Body of pancreas (tissue), 4 donors: ENCODE measurements around the gene ORC2. TPM values are rescaled to one million over a fixed set of nuclear protein-coding genes. Genes with fewer than 3 reads are reported as not detected.
"Not testable (repeated sequence)": the region's sequence is repeated elsewhere in the genome, so short reads cannot be mapped to it uniquely, and the experiment has no call there.

Experiments
- ATAC-seq: fragments of 150-250 bp; one replicate; pipeline ENCODE4 v1.9.1; 2016
- DNase-seq, 4 donors: peaks; one replicate each; pipeline ENCODE4 v3.0.0-alpha.2; 2019
- H3K27ac ChIP-seq, 4 donors: fragments of 200-600 bp; sonication (generic); 1 replicate in 3 of 4; 2 replicates in 1 of 4; pipeline versions ENCODE4 v1.5.1 to v1.6.1; 2016 to 2019; ENCODE audit warnings: mild to moderate bottlenecking in 1 of 4, mixed read lengths in 1 of 4, moderate library complexity in 1 of 4
- H3K27me3 ChIP-seq, 2 donors: fragments of 200-600 bp; sonication (generic); one replicate each; pipeline ENCODE4 v1.6.0; 2016; ENCODE audit warnings: mild to moderate bottlenecking in 1 of 2
- H3K36me3 ChIP-seq, 2 donors: fragments of 200-600 bp; sonication (generic); replicated peaks in 1 of 2; 2 replicates each; pipeline ENCODE4 v1.5.1; 2016; ENCODE audit warnings: low read depth in 2 of 2; ENCODE audit not compliant: insufficient read depth in 1 of 2
- H3K4me1 ChIP-seq: fragments of 200-600 bp; sonication (generic); one replicate; pipeline ENCODE4 v1.6.0; 2016
- H3K4me3 ChIP-seq, 2 donors: fragments of 200-600 bp; sonication (generic); 1 replicate in 1 of 2; 2 replicates in 1 of 2; pipeline ENCODE4 v1.5.1; 2016 to 2019
- H3K9me3 ChIP-seq, 3 donors: fragments of 200-600 bp; sonication (generic); 1 replicate in 2 of 3; 2 replicates in 1 of 3; pipeline ENCODE4 v1.5.1; 2016
- POLR2A ChIP-seq, 3 donors: fragments of 450-650 bp; IDR thresholded peaks; one replicate each; pipeline ENCODE4 v1.6.1; 2016; ENCODE audit warnings: antibody characterized with exemption in 3 of 3, mild to moderate bottlenecking in 2 of 3
- WGBS, 2 donors: methylation state at CpG; one replicate each; pipeline ENCODE4 v1.1.5; 2017; 5-methylcytosine and 5-hydroxymethylcytosine counted together
- intact Hi-C: fragments of 100-400 bp; cut with DNase I; formaldehyde crosslinking; loops from one replicate; pipeline ENCODE4 v1.15.1; 2023
- total RNA-seq, 2 donors: library from RNA; depleted of rRNA; stranded (reverse); fragments of >200 nt; gene quantifications; one replicate each; pipeline ENCODE4 v1.1.0, GENCODE V29; 2016
- TF ChIP-seq, protein P1 (sequence below), 7 experiments: fragments of 450-650 bp in 4 of 7; fragments of 200-600 bp in 3 of 7; sonication (generic) in 3 of 7; IDR thresholded peaks; one replicate each; pipeline ENCODE4 v1.5.1; 2016 to 2019; ENCODE audit warnings: antibody characterized with exemption in 7 of 7

Gene ORC2
- total RNA-seq, 2 donors from 2014 or later = 9.2 to 17.1 TPM

DNA sequence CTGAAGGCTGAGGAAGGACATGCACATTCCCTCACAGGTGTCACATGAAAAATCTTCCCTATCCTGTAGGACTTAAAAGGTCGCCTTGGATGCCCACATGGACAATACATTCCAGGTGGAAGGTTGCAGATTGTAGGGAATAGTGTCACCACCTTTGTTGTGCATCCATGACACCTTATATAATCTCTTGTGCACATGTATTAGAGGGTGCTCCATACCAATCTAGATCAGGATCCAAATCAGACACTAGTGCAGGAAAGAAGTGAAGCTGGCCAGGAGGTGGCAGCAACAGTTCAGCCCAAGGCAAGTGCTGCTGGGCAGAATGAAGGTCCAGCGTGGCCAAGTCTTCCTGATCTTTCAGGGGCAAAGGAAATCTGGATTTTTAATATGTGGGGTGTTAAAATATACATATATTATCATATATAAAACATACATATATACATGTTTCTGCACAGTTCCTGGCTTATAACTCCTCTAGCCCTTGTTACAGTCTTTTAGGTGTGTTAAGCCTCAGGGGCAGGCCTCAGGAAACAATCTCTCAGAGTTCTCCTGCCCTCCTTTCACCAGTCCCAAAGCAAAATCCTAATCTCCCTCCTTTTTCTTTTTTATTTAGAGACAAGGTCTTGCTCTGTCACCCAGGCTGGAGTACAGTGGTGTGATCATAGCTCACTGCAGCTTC is 57.7 kb downstream of the ORC2 start:
- 45 to 53% methylated on average over 2 of the region's 2 CpGs for WGBS, 2 donors
- DNase-seq = peak; percentile 70 to 82 (median 78)
- Histone ChIP-seq H3K27me3 (no peaks in the 10 kb centered on the region), H3K36me3 (peaks cover 0 to 4% of the 10 kb centered on the region in 2 donors), H3K9me3 (no peaks in the 10 kb centered on the region), H3K4me3 (no peak overlapping the region), H3K27ac (no peak overlapping the region), H3K4me1 (peaks cover 3% of the 10 kb centered on the region)
- ATAC-seq = peak; percentile 66
- TF ChIP-seq, protein P1, sequence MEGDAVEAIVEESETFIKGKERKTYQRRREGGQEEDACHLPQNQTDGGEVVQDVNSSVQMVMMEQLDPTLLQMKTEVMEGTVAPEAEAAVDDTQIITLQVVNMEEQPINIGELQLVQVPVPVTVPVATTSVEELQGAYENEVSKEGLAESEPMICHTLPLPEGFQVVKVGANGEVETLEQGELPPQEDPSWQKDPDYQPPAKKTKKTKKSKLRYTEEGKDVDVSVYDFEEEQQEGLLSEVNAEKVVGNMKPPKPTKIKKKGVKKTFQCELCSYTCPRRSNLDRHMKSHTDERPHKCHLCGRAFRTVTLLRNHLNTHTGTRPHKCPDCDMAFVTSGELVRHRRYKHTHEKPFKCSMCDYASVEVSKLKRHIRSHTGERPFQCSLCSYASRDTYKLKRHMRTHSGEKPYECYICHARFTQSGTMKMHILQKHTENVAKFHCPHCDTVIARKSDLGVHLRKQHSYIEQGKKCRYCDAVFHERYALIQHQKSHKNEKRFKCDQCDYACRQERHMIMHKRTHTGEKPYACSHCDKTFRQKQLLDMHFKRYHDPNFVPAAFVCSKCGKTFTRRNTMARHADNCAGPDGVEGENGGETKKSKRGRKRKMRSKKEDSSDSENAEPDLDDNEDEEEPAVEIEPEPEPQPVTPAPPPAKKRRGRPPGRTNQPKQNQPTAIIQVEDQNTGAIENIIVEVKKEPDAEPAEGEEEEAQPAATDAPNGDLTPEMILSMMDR (IDR thresholded peaks at IDR 0.05) = peak; percentile 36 to 75 (median 65)
- TF ChIP-seq POLR2A (IDR thresholded peaks at IDR 0.05) = no peak
- intact Hi-C loops = loop anchor here (10.0 kb wide), 1 partner anchor 169 kb away; the partner anchor contains the start of genes HYCC2 and NDUFB3

DNA sequence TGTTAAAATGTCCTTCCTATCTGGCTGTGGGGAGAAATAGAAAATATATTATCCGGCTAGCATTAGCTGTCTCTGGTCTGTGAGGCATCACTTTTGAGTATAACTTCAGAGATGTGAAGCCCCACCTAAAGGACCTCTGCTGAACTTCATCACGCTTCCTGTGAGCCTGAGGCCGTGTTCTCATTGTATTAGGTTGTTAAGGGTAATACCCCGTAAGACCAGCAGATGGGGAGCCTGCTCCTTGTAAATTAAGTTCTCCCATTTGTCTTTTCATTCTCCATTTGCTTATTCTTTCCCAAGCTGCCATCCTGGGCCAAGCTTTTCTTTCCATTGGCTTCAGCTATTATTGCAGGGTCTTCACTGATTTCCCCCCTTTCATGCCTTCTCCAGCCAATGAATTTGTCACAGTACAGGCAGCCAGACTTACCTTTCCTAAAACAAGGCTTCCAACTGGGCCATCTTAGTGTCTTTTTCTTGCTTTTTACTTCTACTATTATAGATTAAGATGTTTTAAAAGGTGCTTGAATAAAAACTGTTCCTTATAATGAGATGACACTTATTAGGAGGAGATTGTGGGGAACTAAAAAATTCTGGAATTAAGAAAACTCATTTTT is 61.9 kb downstream of the ORC2 start:
- ATAC-seq (peak; percentile 96), DNase-seq (peak; percentile 66 to 85 (median 74))
- H3K27ac ChIP-seq = no peak overlapping the region
- H3K9me3 ChIP-seq = no peaks in the 10 kb centered on the region
- WGBS, 2 donors = 9 to 16% methylated on average over 4 of the region's 4 CpGs
- TF ChIP-seq, protein P1 (IDR thresholded peaks at IDR 0.05) = peak; percentile 16 to 88 (median 74)
- no peak for TF ChIP-seq POLR2A (IDR thresholded peaks at IDR 0.05)
- H3K27me3 ChIP-seq = no peaks in the 10 kb centered on the region
- peaks cover 3% of the 10 kb centered on the region for H3K4me1 ChIP-seq
- H3K4me3 ChIP-seq = no peak overlapping the region
- peaks cover 0 to 19% of the 10 kb centered on the region in 2 donors for H3K36me3 ChIP-seq
- intact Hi-C loops = loop anchor here (5.0 to 10.0 kb wide), 2 partner anchors 173 to 276 kb away; partner anchors contain the start of genes HYCC2 and NDUFB3

DNA sequence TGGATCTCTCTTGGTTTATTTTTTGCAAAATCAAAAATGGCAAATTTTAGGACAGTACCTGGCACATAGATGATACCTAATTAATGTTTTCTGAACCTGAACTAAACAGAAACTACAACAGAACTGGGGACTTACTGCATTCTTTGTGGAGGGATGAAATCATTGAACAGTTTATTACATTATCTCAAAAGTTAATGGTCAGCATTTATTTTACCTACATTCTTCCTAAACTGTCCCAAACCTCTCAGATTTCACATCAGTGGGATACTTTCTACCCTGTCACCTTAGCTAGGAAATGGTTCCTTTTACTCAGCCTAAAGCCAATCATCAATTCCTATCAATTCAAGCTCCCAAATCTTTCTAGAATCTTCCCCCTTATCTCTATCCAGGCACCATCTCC is 64.0 kb downstream of the ORC2 start:
- peaks cover 4 to 21% of the 10 kb centered on the region in 2 donors for H3K36me3 ChIP-seq
- no peak overlapping the region for H3K27ac ChIP-seq
- DNase-seq = no peak
- no peak overlapping the region for H3K4me3 ChIP-seq
- intact Hi-C loops = no loop called here
- no peaks in the 10 kb centered on the region for H3K27me3 ChIP-seq
- peaks cover 3% of the 10 kb centered on the region for H3K4me1 ChIP-seq
- H3K9me3 ChIP-seq = no peaks in the 10 kb centered on the region
- no peak for ATAC-seq
- TF ChIP-seq, protein P1 (IDR thresholded peaks at IDR 0.05) = no peak
- no peak for TF ChIP-seq POLR2A (IDR thresholded peaks at IDR 0.05)

DNA sequence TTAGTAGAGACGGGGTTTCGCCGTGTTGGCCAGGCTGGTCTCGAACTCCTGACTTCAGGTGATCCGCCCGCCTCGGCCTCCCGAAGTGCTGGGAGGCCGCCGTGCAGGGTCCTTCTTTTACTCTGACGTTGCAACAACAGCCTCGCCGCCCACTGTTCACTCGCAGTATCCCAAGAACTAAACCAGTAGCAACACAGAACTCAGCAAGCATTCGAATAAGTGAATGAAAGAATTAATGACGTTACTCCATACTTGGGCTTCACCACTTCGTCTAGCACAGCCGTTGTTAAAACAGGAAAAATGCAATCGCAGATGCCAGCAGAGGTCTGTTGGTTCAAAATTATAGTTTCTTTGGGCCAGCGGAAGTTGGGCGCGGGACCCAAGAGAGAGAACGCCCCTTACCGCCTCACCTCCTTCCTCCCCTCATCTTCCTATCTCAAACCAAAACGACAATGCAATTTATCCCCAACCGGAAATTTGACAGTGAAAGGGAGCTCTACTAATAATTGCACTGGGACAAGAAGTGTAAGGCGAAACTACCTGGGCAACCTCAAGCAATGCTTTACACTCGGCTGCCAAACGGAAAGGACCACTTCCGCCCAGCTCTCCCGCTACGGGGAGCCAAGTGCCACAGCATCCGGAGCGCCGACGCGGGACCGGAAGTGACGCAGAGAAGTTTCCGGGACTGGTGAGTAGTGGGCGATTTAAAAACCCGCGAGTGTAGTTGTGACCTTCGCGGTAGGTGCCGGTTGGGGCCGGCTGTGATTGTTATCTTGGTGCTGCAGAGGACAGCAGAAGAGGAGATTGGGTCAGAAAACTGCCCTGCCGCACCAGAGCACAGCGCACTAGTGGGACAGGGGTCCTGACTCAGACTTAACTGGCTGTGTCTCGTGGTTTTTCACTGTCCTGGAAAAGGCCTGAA is 74.5 kb downstream of the ORC2 start, which contains the start of the genes NIF3L1 and PPIL3:
TSS of gene NIF3L1 (plus strand) at position 668 of the 922 bp plus-strand sequence. CDS start 2,573 bp downstream, outside the sequence.
TSS of gene PPIL3 (minus strand) at position 374 of the 922 bp plus-strand sequence. CDS start 1,462 bp downstream, outside the sequence.
- DNase-seq = peak; percentile 95 to 98 (median 96)

DNA sequence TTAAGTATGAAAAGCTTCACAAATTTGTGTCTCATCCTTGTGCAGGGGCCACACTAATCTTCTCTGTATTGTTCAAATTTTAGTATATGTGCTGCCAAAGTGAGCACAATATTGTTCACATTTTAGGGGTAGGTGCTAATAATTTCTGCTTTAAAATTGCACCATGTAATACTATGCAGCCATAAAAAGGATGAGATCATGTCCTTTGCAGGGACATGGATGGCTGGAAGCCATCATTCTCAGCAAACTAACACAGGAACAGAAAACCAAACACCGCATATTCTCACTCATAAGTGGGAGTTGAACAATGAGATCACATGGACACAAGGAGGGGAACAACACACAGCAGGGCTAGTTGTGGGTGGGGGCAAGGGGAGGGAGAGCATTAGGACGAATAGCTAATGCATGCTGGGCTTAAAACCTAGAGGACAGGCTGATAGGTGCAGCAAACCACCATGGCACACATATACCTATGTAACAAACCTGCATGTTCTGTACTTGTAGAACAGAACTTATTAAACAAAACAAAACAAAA is 81.7 kb downstream of the ORC2 start:
- H3K4me3 ChIP-seq, H3K27me3 ChIP-seq, H3K27ac ChIP-seq, ATAC-seq, intact Hi-C loops, H3K4me1 ChIP-seq, DNase-seq, H3K9me3 ChIP-seq: not testable (repeated sequence)
- H3K36me3 ChIP-seq = peaks cover 6 to 18% of the 10 kb centered on the region in 2 donors
- WGBS, 2 donors = 81 to 89% methylated on average over 2 of the region's 2 CpGs

More for the DNA sequence above, 74.5 kb downstream of the ORC2 start, which contains the start of the genes NIF3L1 and PPIL3:
- TF ChIP-seq, protein P1 (IDR thresholded peaks at IDR 0.05) = peak in 2 of 7 experiments; percentile 5 to 7
- TF ChIP-seq POLR2A (IDR thresholded peaks at IDR 0.05) = peak in 2 of 3 donors; percentile 75 to 80
- intact Hi-C loops = no loop called here
- WGBS, 2 donors = 0% methylated on average over 27 to 50 of the region's 50 CpGs
- Histone ChIP-seq H3K27me3 (no peaks in the 10 kb centered on the region), H3K36me3 (peaks cover 0 to 3% of the 10 kb centered on the region in 2 donors), H3K9me3 (no peaks in the 10 kb centered on the region), H3K4me3 (peak within 1 kb of the TSS; percentile 27 to 85), H3K4me1 (peaks cover 31% of the 10 kb centered on the region), H3K27ac (peak within 1 kb of the TSS; percentile 86 to 99 (median 96))
- ATAC-seq = peak; percentile 96
